HG03139 (cell line): ENCODE measurements around the gene MIOX.
"Not testable (repeated sequence)": the region's sequence is repeated elsewhere in the genome, so short reads cannot be mapped to it uniquely, and the experiment has no call there.

ENCODE experiments used
- ATAC-seq: cut with Tn5 transposase; IDR thresholded peaks from one replicate; pipeline ENCODE4 v1.9.1; 2021; ENCODE audit not compliant: unreplicated experiment

MIOX gene

GRCh38 chr22:50527921-50528681 is 41.4 kb downstream of the MIOX start:
- ATAC-seq = no peak

GRCh38 chr22:50528682-50529415 is 42.2 kb downstream of the MIOX start:
- ATAC-seq = no peak

GRCh38 chr22:50529416-50529896 is 42.8 kb downstream of the MIOX start:
- no peak for ATAC-seq

GRCh38 chr22:50529897-50530579 is 43.4 kb downstream of the MIOX start, which contains the start of gene TYMP:
TSS of gene TYMP (minus strand) at chr22:50530012. CDS start at chr22:50529709, 303 bp downstream.
- ATAC-seq = no peak

GRCh38 chr22:50530580-50530876 is 43.9 kb downstream of the MIOX start:
- no peak for ATAC-seq

- ATAC-seq = no peak
Measured at GRCh38 chr22:50530877-50531545, 44.4 kb downstream of the MIOX start.

- no peak for ATAC-seq
Measured at GRCh38 chr22:50531546-50531961, 44.9 kb downstream of the MIOX start.

GRCh38 chr22:50531962-50532674 is 45.5 kb downstream of the MIOX start:
- no peak for ATAC-seq

- no peak for ATAC-seq
Measured at GRCh38 chr22:50532824-50533796, 46.5 kb downstream of the MIOX start.

GRCh38 chr22:50533856-50534711 is 47.4 kb downstream of the MIOX start:
- ATAC-seq = not testable (repeated sequence)

GRCh38 chr22:50535113-50535512 is 48.5 kb downstream of the MIOX start:
- no peak for ATAC-seq

GRCh38 chr22:50536226-50536625 is 49.6 kb downstream of the MIOX start:
- ATAC-seq = no peak

- ATAC-seq = no peak
Measured at GRCh38 chr22:50537765-50538164, 51.1 kb downstream of the MIOX start.
